SK-MEL-5 (cell line): Measurements from ENCODE around the gene CKS1B. TPM values are rescaled to one million over a fixed set of nuclear protein-coding genes. Genes with fewer than 3 reads are reported as not detected.
"Not testable (repeated sequence)": the region's sequence is repeated elsewhere in the genome, so short reads cannot be mapped to it uniquely, and the experiment has no call there.

Experiments
- DNase-seq: peaks from one replicate; pipeline ENCODE4 v3.0.0-alpha.2; 2016; ENCODE audit warnings: low read depth, low spot score
- in situ Hi-C: cut with HindIII; loops from 2 replicates; pipeline ENCODE4 v1.10.0; 2016; ENCODE audit warnings: low sequenced_read_pairs, high pct_unique_total_duplicates, low pct_unique_long_range_greater_than_20kb
- total RNA-seq: library from RNA; depleted of rRNA; stranded (reverse); fragments of >200 nt; shearing (Covaris generic); gene quantifications from 2 replicates; pipeline ENCODE4 v1.2.3, GENCODE V29; 2014

CKS1B gene
- total RNA-seq, 1 experiment from 2014 or later, result 122 TPM

DNA sequence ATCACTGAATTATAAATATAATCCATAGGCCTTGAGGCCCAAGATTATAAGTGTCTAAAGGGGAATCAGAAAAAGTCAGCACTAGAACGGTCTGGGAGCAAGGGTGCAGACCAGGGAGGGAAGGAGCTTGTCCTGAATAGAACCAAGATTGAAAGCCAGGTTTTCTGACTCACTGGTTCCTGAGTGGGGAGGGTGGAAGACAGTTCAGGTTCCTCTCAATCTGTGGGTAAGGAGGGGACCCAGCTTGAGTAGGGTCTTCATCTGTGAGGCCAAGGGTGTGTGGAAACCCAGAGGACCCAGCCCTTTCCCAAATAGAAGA, 19.7 kb downstream of the CKS1B start:
- DNase-seq, result no peak
- in situ Hi-C loops, result no loop called here

DNA sequence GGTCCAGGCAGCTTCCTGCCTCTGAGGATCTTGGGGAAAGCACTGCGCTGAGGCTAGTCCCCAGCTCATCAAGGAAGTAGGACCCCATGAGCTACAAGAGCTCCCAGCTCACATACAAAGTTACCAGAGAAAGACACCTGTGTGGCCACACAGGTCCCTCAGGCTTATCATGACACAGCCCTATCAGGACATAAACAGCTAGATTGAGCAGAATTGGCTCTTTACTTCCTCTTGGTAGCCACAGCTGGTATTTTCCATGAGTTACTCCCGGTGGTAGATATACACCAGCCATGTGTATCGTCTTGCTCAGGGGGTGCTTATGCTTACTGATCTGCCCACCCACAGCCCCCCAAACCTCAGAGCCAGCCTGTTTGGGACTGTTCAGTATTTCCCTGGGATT, 20.1 kb downstream of the CKS1B start:
- in situ Hi-C loops, result no loop called here

DNA sequence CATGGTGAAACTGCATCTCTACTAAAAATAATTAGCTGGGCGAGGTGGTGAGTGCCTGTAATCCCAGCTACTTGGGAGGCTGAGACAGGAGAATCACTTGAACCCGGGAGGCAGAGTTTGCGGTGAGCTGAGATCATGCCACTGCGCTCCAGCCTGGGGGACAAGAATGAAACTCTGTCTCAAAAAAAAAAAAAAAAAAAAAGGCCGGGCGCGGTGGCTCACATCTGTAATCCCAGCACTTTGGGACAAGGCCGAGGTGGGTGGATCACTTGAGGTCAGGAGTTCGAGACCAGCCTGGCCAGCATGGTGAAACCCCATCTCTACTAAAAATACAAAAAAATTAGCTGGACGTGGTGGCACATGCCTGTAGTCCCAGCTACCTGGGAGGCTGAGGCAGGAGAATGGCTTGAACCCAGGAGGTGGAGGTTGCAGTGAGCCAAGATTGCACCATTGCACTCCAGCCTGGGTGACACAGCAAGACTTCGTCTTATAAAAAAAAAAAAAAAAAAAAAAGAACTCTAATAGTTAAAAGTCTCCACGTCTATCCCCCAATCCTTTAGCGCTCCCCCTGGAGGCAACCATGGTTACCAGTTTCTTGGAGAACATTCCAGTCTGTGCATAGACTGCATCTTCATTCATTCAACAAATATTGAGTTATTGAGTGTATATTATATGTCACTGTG, 21.0 kb downstream of the CKS1B start:
- peak; percentile 92 for DNase-seq
- in situ Hi-C loops, result not testable (repeated sequence)

More for the DNA sequence above, 20.1 kb downstream of the CKS1B start:
- no peak for DNase-seq

DNA sequence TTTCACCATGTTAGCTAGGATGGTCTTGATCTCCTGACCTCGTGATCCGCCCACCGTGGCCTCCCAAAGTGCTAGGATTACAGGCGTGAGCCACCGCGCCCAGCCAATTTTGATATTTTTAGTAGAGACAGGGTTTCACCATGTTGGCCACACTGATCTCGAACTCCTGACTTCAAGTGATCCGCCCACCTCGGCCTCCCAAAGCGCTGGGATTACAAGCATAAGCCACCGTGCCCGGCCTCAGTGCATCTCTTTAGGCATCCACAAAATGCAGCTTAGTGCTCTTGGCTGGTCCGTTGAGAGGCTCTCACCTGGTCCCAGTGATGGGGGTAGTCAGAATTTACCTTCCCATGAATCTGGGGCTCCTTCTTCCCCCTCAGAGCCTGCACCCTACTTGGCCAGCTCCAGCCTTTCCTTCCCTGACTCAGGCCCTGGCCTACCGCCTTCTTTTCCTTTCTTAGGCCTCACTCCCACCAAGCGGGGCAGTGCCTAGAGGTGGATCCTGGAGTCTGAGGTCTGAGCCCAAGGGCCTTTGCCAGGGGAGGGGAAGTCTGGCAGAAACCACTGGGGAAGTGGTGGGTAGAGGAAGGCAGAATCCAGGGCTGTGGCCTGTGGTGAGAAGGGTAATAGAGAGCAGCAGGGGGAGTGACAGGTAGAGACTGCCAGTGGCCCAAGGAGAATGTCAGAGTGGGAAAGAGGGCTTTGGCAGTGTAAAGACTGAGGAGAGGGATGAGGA, 22.7 kb downstream of the CKS1B start:
- in situ Hi-C loops, result no loop called here
- DNase-seq, result no peak

DNA sequence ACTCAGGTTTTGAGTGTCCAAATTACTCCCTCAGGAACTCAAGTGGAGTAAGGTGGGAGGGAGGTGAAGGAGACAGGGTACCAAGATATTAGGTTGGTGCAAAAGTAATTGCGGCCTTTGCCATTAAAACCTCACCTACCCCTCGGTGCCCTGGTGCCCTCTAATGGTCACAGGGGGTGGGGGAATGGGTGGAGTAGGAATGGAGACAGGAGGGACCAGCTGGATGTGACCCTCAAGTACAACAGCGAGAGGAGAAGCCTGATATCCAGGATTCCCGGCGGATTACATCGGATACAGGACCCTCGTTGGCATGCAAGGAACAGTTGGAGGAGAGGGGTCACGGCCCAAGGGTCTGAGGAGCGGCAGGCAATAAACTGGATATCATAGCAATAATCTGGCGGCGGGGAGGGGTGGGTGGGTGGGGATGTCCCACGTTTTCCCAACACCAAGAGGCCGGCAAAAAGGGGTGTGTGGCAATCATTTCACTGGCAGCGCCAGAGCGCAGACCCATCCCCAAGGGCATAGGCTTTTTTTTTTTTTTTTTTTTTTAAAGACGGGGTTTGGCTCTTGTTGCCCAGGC, 23.8 kb downstream of the CKS1B start:
- DNase-seq, result peak; percentile 43
- in situ Hi-C loops, result no loop called here

DNA sequence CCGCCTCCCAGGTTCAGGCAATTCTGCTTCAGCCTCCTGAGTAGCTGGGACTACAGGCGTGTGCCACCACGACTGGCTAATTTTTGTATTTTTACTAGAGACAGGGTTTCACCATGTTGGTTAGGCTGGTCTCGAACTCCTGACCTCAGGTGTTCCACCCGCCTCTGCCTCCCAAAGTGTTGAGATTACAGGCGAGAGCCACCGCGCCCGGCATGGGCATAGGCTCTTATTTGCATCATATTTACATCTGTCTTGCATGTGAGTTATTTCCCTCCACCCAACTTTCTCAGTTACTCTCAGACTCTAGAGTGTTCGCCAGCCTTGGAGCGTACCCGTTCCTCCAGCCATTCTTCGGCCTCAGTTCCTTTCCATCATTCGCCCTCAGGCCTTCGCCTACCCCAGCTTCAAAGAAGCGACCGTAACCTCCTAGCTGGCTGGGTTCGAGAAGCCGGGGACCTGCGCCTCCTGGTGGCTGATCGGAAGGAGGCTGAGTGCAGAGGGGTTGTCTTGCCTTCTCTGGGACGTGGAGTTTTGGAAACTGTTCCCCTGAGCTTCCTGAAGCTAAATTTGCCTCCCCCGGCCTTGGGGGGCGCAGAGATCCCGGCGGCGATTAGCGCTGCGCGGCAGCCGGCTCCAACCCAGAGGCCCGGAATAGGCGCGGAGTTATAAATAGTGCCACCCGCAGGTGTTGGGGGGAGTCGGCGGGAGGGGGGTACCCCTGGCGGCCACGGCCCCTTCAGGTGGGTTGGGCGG, 24.5 kb downstream of the CKS1B start:
- in situ Hi-C loops, result no loop called here
- DNase-seq, result peak; percentile 92

DNA sequence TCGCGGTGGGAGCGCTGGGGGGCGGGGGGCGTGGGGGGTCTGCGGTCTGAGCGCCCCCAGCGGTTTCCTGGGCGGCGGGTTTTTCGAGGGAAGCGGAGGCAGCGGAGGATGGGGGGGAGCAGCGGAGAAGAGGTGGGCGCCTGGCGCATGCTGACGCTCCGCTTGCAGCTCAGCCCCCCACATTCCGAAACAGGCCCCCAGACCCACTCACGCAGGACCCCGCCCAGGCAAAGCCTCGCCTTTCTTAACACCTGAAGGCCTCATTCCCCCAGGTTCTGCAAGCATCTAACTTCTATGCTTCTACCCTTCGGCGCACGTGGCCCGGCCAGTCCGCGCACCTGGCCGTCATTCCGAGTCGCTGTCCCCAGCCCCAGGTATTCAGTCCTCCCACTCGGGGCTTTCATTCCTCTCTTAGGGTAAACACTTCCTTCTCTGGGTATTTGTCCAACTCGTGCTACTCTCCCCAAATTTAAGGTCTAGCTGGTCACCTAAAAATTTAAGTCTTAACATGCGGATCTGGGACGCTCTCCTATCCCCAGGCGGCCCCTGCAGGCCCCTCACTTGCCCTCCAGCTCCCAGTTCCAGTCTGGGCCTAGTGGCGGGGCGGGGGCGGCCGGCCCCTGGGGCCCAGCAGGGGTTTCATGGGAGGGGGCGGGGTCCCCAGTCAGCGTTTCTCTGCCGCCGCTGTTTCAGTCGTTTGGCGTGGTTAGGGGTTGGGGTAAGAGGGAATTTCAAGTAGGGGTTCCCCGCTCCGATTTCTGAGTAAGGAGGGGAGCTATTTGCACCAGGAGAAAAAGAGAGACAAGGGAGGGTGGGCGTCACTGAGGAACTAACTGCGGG, 25.3 kb downstream of the CKS1B start:
- DNase-seq, result no peak
- in situ Hi-C loops, result no loop called here

DNA sequence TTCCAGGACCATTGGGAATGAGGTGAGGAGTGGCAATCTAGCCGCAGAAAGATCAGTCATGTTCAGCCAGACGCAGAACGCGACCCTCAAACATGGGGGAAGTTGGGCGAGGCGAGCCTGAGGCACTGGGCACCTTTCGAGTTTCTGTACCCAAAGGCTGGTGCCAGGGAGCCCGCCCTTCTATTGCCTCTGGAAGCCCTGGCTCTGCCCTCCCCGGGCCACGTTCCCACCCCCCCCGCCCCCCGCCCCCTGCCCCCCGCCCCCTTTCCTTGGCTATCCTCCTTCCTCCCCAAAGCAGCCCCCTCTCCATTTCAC, 25.9 kb downstream of the CKS1B start:
- DNase-seq, result no peak
- in situ Hi-C loops, result no loop called here

DNA sequence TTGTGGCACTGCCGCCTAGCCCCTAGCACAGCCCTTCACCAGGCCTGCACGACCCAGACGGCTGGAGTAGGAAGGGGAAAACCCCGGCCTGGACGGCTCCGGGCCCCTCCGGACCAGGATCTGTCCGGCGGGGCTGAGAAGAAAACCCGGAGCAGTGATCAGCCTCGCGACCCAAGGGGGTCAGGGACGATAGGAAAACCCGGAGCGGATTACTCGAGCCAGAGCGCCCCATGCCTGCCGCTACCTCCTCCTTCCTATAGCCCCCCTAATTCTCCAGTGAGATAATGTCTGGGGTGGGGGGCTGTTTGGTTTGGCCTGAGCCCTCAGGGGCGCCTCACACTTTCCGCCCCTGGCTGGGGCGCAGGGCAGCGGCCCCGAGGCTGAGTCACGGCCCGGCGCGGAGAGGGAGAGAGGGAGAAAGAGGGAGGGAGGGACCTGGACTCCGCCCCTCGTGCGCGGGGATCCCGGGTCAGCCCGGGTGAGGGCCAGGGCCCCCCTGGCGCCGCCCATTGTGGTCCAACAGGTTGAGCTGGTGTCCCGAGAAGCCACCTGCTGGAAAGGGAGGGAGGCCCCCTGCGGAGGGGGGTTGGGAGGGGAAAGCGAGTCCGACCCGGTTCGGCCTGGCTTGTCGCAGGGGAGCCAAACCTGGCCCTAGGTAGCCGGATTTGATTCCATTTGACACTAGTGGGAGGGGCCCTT, 26.4 kb downstream of the CKS1B start:
- peak; percentile 92 for DNase-seq
- in situ Hi-C loops, result no loop called here

DNA sequence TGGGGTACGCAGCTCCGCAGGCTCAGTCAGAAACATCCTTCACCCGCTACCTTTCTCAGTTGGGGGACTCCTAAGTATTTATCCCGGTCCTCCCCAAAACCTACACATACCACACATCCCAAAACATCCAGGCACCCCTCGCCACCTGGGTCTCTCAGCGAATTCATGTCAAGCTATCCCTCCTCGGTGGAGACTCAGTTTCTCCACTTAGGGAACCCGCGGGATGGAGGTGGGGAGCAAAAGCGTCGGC, 26.9 kb downstream of the CKS1B start:
- DNase-seq, result no peak
- in situ Hi-C loops, result no loop called here

DNA sequence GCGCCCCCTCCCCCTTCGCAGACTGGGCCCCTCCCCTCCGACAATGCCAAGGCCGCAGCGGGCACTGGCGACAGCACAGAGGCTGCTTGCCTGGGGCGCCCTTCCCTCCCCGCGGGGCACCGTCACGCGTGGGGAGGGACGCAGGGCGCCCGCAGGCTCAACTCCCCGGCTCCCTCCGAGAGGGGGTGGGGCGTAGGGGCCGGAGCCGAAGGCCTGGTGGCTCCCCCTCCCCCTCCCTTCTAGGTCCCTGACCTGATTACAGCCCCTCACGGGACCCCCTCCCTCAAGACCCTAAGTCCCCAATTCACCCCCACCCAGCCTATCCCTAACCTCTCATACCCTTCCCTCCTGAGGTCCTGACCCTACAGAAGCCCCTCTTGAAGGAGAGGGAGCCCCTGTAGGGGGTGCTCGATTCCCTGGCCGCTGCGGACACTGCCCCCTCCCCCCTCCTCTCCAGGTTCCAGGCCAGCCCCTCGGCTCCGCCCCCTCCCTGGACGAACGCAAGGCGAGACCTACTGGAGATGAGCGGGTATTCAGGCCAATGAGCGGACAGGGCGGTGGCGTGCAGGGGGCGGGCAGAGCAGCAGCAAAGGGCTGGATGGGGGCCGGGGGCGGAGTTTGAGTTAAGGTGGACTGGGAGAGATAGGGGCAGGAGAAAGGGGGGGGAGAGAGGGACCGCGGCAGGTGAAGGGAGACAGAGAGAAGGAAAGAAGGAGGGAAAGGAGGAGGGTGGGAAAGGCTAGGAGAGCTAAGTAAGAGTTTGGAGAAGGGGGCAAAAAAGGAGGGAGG, 27.4 kb downstream of the CKS1B start:
- in situ Hi-C loops, result no loop called here
- peak; percentile 100 for DNase-seq

DNA sequence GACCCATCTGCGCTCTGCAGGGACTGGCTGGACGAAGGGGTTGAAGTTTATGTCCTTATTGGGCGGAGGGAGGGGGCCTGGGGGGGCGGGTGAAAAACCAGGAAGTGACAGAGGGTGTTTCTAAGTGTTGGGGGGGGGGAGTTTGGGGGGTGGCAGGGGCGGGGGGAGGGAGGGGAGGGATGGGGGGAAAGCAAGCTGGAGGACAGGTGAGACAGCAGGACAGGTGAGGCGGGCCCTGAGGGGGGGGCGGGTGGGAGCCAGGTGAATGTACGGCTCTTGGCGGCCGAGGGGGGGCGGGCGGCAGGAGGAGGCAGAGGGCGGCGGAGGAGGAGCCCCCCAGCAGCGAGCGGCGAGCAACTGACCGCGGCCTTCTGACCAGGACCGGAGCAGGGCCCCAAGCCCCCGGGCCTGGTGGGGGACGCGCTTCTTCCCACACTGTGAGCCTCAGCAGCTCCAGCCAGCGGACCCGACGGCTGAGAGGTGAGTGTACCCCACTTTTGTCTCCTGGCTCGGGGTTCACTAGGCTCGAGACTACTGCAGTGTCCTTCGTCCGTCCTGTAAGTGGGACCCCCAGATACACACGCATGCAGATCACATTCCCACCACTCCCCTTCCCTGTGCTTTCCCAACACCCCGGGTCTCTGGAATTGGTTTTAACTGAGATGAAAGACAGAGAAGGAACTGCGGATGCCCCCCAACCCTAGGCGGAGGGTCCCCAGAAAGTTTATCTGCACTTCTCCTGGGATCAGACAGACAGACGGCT, 28.2 kb downstream of the CKS1B start, which contains the start of gene ZBTB7B:
Gene ZBTB7B, plus strand, starts transcription at position 339 of the 763 bp plus-strand sequence. CDS start 11,859 bp downstream, outside the sequence.
- no peak for DNase-seq
- in situ Hi-C loops, result no loop called here

DNA sequence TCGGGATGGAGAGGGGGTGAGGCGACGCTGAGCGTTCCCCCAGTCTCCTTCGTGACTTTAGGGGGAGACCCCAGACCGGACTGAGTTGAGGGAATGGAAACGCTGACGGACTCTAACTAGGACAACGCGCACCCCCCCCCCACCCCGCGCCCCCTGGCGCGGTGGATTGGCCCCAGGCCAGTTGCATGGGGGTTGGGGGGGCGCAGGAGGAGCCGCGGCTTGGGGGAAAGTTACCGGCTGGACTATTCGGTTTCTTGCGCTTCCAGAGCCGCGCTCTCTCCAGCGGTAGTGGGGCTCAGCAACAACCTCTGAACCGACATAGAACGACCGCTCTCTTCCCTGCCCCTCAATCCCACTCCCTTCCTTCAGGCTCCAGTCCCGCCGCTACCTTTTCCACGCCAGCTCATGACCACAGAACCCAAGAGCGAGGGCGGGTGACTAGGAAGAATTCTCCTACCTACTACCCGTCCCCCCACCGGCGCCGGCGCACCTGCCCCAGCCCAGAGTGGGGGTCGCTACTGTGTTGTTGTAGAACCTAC, 28.8 kb downstream of the CKS1B start:
- DNase-seq, result no peak
- in situ Hi-C loops, result no loop called here

DNA sequence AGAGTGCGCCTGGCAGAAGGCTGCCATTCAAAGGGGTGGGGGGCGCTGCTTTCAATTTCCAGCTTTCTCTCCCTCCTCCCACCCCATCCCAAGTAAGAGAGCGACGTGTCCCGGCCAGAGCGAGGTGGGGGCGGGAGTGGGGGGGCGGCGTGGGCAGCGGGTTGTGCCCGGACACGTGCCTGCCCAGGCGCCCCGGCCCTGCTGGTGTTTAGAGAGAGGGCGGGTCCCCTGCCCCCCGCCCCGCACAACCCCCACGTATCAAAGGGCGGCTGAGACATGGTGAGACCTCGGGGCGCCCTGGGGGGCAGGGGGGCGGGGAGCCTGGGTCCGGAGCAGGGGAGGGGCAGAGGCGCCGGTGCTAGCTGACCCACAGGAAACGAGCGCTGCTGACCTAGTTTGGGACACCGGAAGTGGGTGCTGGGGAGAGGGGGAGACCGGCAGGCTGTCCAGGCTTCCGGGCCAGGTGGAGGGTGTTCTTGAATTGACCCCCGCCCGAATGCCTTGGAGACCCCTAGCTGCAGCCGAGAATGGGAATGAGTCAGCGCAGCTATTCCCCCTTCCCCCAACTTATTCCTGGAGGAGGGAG, 29.4 kb downstream of the CKS1B start:
- peak; percentile 57 for DNase-seq
- in situ Hi-C loops, result no loop called here

DNA sequence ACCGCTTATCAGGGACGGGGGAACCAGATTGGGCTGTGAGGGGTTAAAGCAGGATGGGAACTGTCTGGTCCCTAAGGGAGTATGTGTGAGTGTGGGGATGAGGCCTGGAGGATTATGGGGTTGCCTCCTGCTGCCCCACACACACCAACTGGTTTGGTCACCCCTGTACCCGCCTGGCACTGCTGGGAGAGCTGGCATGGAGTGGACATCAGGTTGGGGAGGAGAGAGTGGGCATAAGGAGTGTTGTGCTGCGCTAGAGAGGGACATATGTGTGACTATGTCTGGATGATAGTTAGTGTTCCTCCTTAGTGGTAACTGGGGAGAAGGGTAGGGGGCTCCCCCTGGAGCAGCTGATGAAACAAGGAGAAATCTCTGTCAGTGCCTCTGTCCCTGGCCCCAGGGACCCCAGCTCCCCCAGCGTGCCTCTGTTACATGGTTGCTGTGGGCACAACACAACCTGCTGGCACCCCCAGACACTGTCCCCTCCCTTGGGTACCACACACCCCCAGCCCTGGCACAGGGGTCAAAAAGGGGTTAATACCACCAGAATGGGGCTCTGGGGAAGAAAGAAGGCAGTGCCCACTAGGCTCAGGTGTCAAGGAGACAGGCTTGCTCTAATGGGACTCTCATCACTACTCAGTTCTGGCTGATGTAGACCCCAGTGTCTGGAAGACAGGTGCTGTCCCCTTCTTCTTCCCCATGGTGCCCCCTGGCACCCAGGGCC, 30.0 kb downstream of the CKS1B start:
- no peak for DNase-seq
- in situ Hi-C loops, result no loop called here
